ENCODE measurements around the gene DGKK.

DNA sequence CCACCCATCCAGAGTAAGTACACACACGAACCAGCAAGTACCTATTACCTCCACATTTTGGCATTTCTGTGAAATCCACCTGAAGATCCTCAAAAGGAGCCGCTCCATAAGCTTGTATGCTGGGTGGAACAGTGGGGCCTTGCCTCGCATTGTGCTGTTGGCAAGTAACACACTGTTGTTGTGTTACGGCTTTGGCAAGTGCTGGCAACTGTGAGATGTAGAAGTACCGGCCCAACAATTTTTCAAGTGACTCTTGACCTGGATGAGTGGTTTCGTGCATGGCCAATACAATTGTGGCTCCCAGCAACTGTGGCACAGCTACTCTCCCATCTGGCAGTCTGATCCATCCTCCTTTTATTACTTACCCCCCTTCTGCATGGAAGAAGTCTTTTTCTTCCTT, 137.3 kb downstream of the DGKK start:
- TF ChIP-seq ESRRG (CRISPR knock-in tag; IDR thresholded peaks at IDR 0.05) (no peak), ARNTL (CRISPR knock-in tag; IDR thresholded peaks at IDR 0.05; ENCODE audit: borderline replicate concordance, low read depth) (no peak)
- TF ChIP-seq, protein P1, sequence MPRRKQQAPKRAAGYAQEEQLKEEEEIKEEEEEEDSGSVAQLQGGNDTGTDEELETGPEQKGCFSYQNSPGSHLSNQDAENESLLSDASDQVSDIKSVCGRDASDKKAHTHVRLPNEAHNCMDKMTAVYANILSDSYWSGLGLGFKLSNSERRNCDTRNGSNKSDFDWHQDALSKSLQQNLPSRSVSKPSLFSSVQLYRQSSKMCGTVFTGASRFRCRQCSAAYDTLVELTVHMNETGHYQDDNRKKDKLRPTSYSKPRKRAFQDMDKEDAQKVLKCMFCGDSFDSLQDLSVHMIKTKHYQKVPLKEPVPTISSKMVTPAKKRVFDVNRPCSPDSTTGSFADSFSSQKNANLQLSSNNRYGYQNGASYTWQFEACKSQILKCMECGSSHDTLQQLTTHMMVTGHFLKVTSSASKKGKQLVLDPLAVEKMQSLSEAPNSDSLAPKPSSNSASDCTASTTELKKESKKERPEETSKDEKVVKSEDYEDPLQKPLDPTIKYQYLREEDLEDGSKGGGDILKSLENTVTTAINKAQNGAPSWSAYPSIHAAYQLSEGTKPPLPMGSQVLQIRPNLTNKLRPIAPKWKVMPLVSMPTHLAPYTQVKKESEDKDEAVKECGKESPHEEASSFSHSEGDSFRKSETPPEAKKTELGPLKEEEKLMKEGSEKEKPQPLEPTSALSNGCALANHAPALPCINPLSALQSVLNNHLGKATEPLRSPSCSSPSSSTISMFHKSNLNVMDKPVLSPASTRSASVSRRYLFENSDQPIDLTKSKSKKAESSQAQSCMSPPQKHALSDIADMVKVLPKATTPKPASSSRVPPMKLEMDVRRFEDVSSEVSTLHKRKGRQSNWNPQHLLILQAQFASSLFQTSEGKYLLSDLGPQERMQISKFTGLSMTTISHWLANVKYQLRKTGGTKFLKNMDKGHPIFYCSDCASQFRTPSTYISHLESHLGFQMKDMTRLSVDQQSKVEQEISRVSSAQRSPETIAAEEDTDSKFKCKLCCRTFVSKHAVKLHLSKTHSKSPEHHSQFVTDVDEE (CRISPR knock-in tag; IDR thresholded peaks at IDR 0.05), result no peak
- TF ChIP-seq, protein P2, sequence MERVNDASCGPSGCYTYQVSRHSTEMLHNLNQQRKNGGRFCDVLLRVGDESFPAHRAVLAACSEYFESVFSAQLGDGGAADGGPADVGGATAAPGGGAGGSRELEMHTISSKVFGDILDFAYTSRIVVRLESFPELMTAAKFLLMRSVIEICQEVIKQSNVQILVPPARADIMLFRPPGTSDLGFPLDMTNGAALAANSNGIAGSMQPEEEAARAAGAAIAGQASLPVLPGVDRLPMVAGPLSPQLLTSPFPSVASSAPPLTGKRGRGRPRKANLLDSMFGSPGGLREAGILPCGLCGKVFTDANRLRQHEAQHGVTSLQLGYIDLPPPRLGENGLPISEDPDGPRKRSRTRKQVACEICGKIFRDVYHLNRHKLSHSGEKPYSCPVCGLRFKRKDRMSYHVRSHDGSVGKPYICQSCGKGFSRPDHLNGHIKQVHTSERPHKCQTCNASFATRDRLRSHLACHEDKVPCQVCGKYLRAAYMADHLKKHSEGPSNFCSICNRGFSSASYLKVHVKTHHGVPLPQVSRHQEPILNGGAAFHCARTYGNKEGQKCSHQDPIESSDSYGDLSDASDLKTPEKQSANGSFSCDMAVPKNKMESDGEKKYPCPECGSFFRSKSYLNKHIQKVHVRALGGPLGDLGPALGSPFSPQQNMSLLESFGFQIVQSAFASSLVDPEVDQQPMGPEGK (CRISPR knock-in tag; IDR thresholded peaks at IDR 0.05; ENCODE audit: borderline replicate concordance), result no peak

Data from SK-N-SH treated with all-trans-retinoic acid at 6 μM for 48 hours (cell line).